Loucy (cell line): ENCODE measurements around the gene ISOC1.

Experiments used
- H2AFZ ChIP-seq: fragments of 200-600 bp; sonication (generic); 2 replicates; pipeline ENCODE4 v1.6.0; 2016; ENCODE audit warnings: antibody characterized with exemption, mild to moderate bottlenecking, low read length, moderate library complexity
- H3F3A ChIP-seq: fragments of 200-600 bp; 2 replicates; pipeline ENCODE4 v1.6.0; 2016; ENCODE audit warnings: antibody characterized with exemption, low read depth, mild to moderate bottlenecking
- H3K27me3 ChIP-seq: fragments of 200-600 bp; sonication (generic); 2 replicates; pipeline ENCODE4 v1.6.1; 2014; ENCODE audit warnings: low read length, mild to moderate bottlenecking; ENCODE audit not compliant: insufficient read depth, poor library complexity, severe bottlenecking
- H3K36me3 ChIP-seq: fragments of 200-600 bp; sonication (generic); 2 replicates; pipeline ENCODE4 v1.6.1; 2016; ENCODE audit warnings: low read length; ENCODE audit not compliant: insufficient read depth
- H3K4me1 ChIP-seq: fragments of 200-600 bp; sonication (generic); 2 replicates; pipeline ENCODE4 v1.5.1; 2014; ENCODE audit warnings: low read length, mild to moderate bottlenecking; ENCODE audit not compliant: insufficient read depth, poor library complexity, severe bottlenecking
- H3K4me2 ChIP-seq: fragments of 200-600 bp; sonication (generic); 2 replicates; pipeline ENCODE4 v1.6.0; 2014; ENCODE audit warnings: antibody characterized with exemption, low read length, low read depth, mild to moderate bottlenecking; ENCODE audit not compliant: poor library complexity, severe bottlenecking
- H3K4me3 ChIP-seq: fragments of 200-600 bp; sonication (generic); 2 replicates; pipeline ENCODE4 v1.5.1; 2014; ENCODE audit warnings: low read length, mild to moderate bottlenecking, mixed read lengths; ENCODE audit not compliant: poor library complexity, severe bottlenecking
- H3K79me2 ChIP-seq: fragments of 200-600 bp; sonication (generic); 2 replicates; pipeline ENCODE4 v1.6.1; 2014; ENCODE audit warnings: low read length; ENCODE audit not compliant: insufficient read depth
- H3K9ac ChIP-seq: fragments of 200-600 bp; sonication (generic); 2 replicates; pipeline ENCODE4 v1.6.0; 2014; ENCODE audit warnings: mild to moderate bottlenecking, low read depth, low read length, moderate library complexity; ENCODE audit not compliant: poor library complexity, severe bottlenecking
- H3K9me2 ChIP-seq: fragments of 200-600 bp; sonication (generic); replicated peaks from 2 replicates; pipeline ENCODE4 v1.6.1; 2016; ENCODE audit warnings: low read depth, low read length, mixed read lengths
- H3K9me3 ChIP-seq: fragments of 200-600 bp; sonication (generic); 2 replicates; pipeline ENCODE4 v1.6.1; 2014; ENCODE audit warnings: mild to moderate bottlenecking, antibody characterized with exemption, low read length, low read depth; ENCODE audit not compliant: insufficient read depth
- H4K20me1 ChIP-seq: fragments of 200-600 bp; sonication (generic); 2 replicates; pipeline ENCODE4 v1.6.0; 2014; ENCODE audit warnings: antibody characterized with exemption, low read length, mild to moderate bottlenecking; ENCODE audit not compliant: insufficient read depth, poor library complexity, severe bottlenecking
- EZH2phosphoT487 ChIP-seq: fragments of 200-600 bp; IDR thresholded peaks from 2 replicates; pipeline ENCODE4 v1.6.1; 2018; ENCODE audit warnings: antibody characterized with exemption, mild to moderate bottlenecking, moderate library complexity, borderline replicate concordance
- TF ChIP-seq, protein P1 (sequence below): fragments of 200-600 bp; sonication (generic); conservative IDR thresholded peaks from 2 replicates; pipeline ENCODE4 v1.5.1; 2014; ENCODE audit warnings: mild to moderate bottlenecking, antibody characterized with exemption, low read length

ISOC1 gene

DNA sequence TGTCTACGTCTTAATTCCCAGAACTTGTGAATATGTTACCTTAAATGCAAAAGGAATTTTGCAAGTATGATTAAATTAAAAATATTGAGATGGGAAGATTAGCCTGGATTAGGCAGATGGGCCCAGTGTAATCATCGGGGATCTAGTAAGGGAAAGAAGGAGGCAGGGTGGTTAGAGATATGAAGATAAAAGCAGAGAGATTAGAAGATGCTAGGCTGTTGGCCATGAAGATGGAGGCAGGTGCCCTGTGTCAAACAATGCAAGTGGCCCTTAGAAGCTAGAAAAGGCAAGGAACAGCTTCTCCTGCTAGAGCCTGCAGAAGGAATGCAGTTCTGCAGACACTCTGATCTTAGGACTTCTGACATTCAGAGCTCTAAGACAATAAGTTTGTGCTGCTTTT lies 28.8 kb upstream of the ISOC1 start:
- Histone ChIP-seq H3K4me2 (no peak overlapping the region), H3K9me3 (no peaks in the 10 kb centered on the region), H3K36me3 (no peaks in the 10 kb centered on the region), H3F3A (no peaks in the 10 kb centered on the region), H3K27me3 (no peaks in the 10 kb centered on the region), H3K4me1 (no peaks in the 10 kb centered on the region), H3K9ac (no peak overlapping the region), H2AFZ (no peak overlapping the region), H4K20me1 (no peaks in the 10 kb centered on the region), H3K9me2 (no peaks in the 10 kb centered on the region), H3K79me2 (no peaks in the 10 kb centered on the region), H3K4me3 (no peak overlapping the region)
- TF ChIP-seq, protein P1, sequence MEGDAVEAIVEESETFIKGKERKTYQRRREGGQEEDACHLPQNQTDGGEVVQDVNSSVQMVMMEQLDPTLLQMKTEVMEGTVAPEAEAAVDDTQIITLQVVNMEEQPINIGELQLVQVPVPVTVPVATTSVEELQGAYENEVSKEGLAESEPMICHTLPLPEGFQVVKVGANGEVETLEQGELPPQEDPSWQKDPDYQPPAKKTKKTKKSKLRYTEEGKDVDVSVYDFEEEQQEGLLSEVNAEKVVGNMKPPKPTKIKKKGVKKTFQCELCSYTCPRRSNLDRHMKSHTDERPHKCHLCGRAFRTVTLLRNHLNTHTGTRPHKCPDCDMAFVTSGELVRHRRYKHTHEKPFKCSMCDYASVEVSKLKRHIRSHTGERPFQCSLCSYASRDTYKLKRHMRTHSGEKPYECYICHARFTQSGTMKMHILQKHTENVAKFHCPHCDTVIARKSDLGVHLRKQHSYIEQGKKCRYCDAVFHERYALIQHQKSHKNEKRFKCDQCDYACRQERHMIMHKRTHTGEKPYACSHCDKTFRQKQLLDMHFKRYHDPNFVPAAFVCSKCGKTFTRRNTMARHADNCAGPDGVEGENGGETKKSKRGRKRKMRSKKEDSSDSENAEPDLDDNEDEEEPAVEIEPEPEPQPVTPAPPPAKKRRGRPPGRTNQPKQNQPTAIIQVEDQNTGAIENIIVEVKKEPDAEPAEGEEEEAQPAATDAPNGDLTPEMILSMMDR, result no peak
- no peak for TF ChIP-seq EZH2phosphoT487

DNA sequence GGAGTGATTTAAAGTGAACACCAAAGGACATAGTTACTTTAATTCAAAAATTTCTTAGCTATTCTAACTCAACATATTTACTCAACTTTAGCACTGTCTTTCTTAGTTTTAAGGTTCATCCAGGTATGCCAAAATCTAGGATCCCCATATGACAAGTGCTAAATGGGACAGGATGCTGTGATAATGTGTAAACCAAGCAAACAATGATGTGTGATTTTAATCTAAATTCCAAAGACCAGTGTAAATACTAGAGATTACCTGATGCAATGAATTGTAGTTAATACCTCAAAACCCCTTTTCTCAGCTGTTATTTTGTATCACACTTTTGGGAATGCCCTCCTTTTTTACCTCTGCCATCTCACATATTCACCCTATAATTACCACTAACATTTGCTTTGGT lies 26.8 kb upstream of the ISOC1 start:
- TF ChIP-seq EZH2phosphoT487, result no peak
- TF ChIP-seq, protein P1, result no peak
- no peak overlapping the region for H3K9ac ChIP-seq

DNA sequence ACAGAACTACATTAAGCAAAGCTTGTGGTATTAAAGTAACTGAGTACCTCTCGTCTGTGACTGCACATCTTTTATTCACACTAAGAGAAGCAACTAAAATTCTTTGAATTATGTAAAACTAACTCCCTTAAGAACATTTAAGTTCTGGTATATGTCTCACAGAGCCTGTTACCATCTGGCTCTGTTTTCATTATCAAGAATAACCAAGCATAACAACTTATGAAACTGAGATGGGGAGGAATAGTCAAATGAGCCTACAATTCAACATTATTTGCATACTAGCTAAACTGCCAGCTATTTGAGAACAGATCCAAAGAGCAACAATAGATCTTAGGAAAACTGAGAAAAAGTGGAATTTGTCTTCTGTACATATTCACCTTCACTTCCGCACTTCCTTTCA lies 25.3 kb upstream of the ISOC1 start:
- H2AFZ ChIP-seq, result no peak overlapping the region
- no peaks in the 10 kb centered on the region for H3K79me2 ChIP-seq
- H3F3A ChIP-seq, result no peaks in the 10 kb centered on the region
- H3K4me2 ChIP-seq, result no peak overlapping the region
- H3K4me1 ChIP-seq, result no peaks in the 10 kb centered on the region
- no peaks in the 10 kb centered on the region for H3K27me3 ChIP-seq
- no peaks in the 10 kb centered on the region for H3K9me3 ChIP-seq
- TF ChIP-seq, protein P1, result no peak
- TF ChIP-seq EZH2phosphoT487, result no peak
- no peak overlapping the region for H3K9ac ChIP-seq
- H3K9me2 ChIP-seq, result no peaks in the 10 kb centered on the region
- H3K4me3 ChIP-seq, result no peak overlapping the region
- H4K20me1 ChIP-seq, result no peaks in the 10 kb centered on the region
- no peaks in the 10 kb centered on the region for H3K36me3 ChIP-seq

More for the DNA sequence above, 26.8 kb upstream of the ISOC1 start:
- Histone ChIP-seq H3K27me3 (no peaks in the 10 kb centered on the region), H4K20me1 (no peaks in the 10 kb centered on the region), H2AFZ (no peak overlapping the region), H3F3A (no peaks in the 10 kb centered on the region), H3K4me2 (no peak overlapping the region), H3K4me3 (no peak overlapping the region), H3K9me3 (no peaks in the 10 kb centered on the region), H3K4me1 (no peaks in the 10 kb centered on the region), H3K9me2 (no peaks in the 10 kb centered on the region), H3K36me3 (no peaks in the 10 kb centered on the region), H3K79me2 (no peaks in the 10 kb centered on the region)
